ENCODE data around the gene CLEC3B.
"Not testable (repeated sequence)": the region's sequence is repeated elsewhere in the genome, so short reads cannot be mapped to it uniquely, and the experiment has no call there.

CLEC3B gene

GRCh38 chr3:45026038-45026437 lies at the start of gene CLEC3B:
Gene CLEC3B (plus strand): TSS chr3:45026303. CDS start chr3:45026363, 60 bp downstream.
- no peak for DNase-seq

GRCh38 chr3:44981220-44981619 lies 44.9 kb upstream of the CLEC3B start:
- no peak for DNase-seq

- no peak for DNase-seq
Measured at GRCh38 chr3:44981751-44982150, 44.4 kb upstream of the CLEC3B start.

GRCh38 chr3:44982817-44983216 lies 43.3 kb upstream of the CLEC3B start:
- no peak for DNase-seq

- DNase-seq: no peak
Measured at GRCh38 chr3:44983484-44983941, 42.6 kb upstream of the CLEC3B start.

- DNase-seq: no peak
Measured at GRCh38 chr3:44984335-44984734, 41.8 kb upstream of the CLEC3B start.

GRCh38 chr3:44986330-44986729 lies 39.8 kb upstream of the CLEC3B start:
- DNase-seq: not testable (repeated sequence)

- no peak for DNase-seq
Measured at GRCh38 chr3:44987332-44987731, 38.8 kb upstream of the CLEC3B start.

- no peak for DNase-seq
Measured at GRCh38 chr3:44988073-44988472, 38.0 kb upstream of the CLEC3B start.

- DNase-seq: no peak
Measured at GRCh38 chr3:44989141-44989540, 37.0 kb upstream of the CLEC3B start.

- no peak for DNase-seq
Measured at GRCh38 chr3:44989636-44990373, 36.3 kb upstream of the CLEC3B start.

GRCh38 chr3:44991326-44991725 lies 34.8 kb upstream of the CLEC3B start:
- DNase-seq: no peak

- DNase-seq: peak; percentile 20
Measured at GRCh38 chr3:44992555-44993470, 33.3 kb upstream of the CLEC3B start.

GRCh38 chr3:44993471-44994205 lies 32.5 kb upstream of the CLEC3B start:
- no peak for DNase-seq

- DNase-seq: no peak
Measured at GRCh38 chr3:44995142-44995770, 30.8 kb upstream of the CLEC3B start.

GRCh38 chr3:44996556-44996969 lies 29.5 kb upstream of the CLEC3B start:
- DNase-seq: no peak

GRCh38 chr3:44999782-45000181 lies 26.3 kb upstream of the CLEC3B start:
- DNase-seq: no peak

GRCh38 chr3:45000823-45001222 lies 25.3 kb upstream of the CLEC3B start:
- no peak for DNase-seq

GRCh38 chr3:45001738-45002137 lies 24.4 kb upstream of the CLEC3B start:
- no peak for DNase-seq

GRCh38 chr3:45002139-45002660 lies 23.9 kb upstream of the CLEC3B start:
- DNase-seq: no peak

GRCh38 chr3:45002720-45003119 lies 23.4 kb upstream of the CLEC3B start:
- DNase-seq: no peak

- no peak for DNase-seq
Measured at GRCh38 chr3:45003406-45003805, 22.7 kb upstream of the CLEC3B start.
